ENCODE measurements around the gene ETNK1. TPM values are rescaled to one million over a fixed set of nuclear protein-coding genes. Genes with fewer than 3 reads are reported as not detected.

ETNK1 gene
- total RNA-seq, 1 donor from 2014 or later, result 53.9 TPM

- H3K27ac Mint-ChIP-seq, result no peak overlapping the region
- TF ChIP-seq CTCF (IDR thresholded peaks at IDR 0.05) (no peak), EZH2 (IDR thresholded peaks at IDR 0.05) (no peak), EZH2phosphoT487 (IDR thresholded peaks at IDR 0.05) (no peak)
- DNase-seq (ENCODE audit: low spot score), result no peak
Measured at GRCh38 chr12:22712083-22712482, 87.1 kb downstream of the ETNK1 start.

GRCh38 chr12:22715254-22715653 is 90.3 kb downstream of the ETNK1 start:
- H3K4me1 Mint-ChIP-seq, result no peaks in the 10 kb centered on the region
- TF ChIP-seq EZH2 (IDR thresholded peaks at IDR 0.05), result no peak
- no peak for TF ChIP-seq CTCF (IDR thresholded peaks at IDR 0.05)
- no peak for TF ChIP-seq EZH2phosphoT487 (IDR thresholded peaks at IDR 0.05)

More at GRCh38 chr12:22712083-22712482, 87.1 kb downstream of the ETNK1 start:
- no peaks in the 10 kb centered on the region for H3K27me3 ChIP-seq
- H3K4me2 ChIP-seq, result no peak overlapping the region
- H3K9ac ChIP-seq, result no peak overlapping the region
- no peaks in the 10 kb centered on the region for H4K20me1 ChIP-seq (ENCODE audit: low read depth)
- H3K4me1 Mint-ChIP-seq, result peaks cover 7% of the 10 kb centered on the region
- peaks cover 3% of the 10 kb centered on the region for H3K27me3 Mint-ChIP-seq (ENCODE audit: insufficient read depth, low read depth)
- no peaks in the 10 kb centered on the region for H3K79me2 ChIP-seq (ENCODE audit: low read depth)
- H3F3A ChIP-seq (ENCODE audit: low read depth), result no peaks in the 10 kb centered on the region
- H3K27ac ChIP-seq, result no peak overlapping the region
- H3K36me3 Mint-ChIP-seq, result no peaks in the 10 kb centered on the region
- no peak overlapping the region for H3K4me3 ChIP-seq
- H3K9me3 Mint-ChIP-seq, result no peaks in the 10 kb centered on the region
- H3K36me3 ChIP-seq, result no peaks in the 10 kb centered on the region
- peaks cover 3% of the 10 kb centered on the region for H3K4me1 ChIP-seq
- H2AFZ ChIP-seq (replicated peaks), result no peak overlapping the region
- H3K4me3 Mint-ChIP-seq, result no peak overlapping the region
- H3K9me3 ChIP-seq (ENCODE audit: low read depth), result no peaks in the 10 kb centered on the region

GRCh38 chr12:22719745-22720144 is 94.8 kb downstream of the ETNK1 start:
- Histone ChIP-seq H3K9ac (no peak overlapping the region), H3F3A (ENCODE audit: low read depth) (no peaks in the 10 kb centered on the region), H2AFZ (replicated peaks) (no peak overlapping the region), H3K9me3 (ENCODE audit: low read depth) (no peaks in the 10 kb centered on the region), H3K27ac (no peak overlapping the region), H3K4me3 (no peak overlapping the region), H4K20me1 (ENCODE audit: low read depth) (no peaks in the 10 kb centered on the region), H3K4me2 (no peak overlapping the region), H3K79me2 (ENCODE audit: low read depth) (no peaks in the 10 kb centered on the region), H3K36me3 (no peaks in the 10 kb centered on the region), H3K27me3 (no peaks in the 10 kb centered on the region), H3K4me1 (no peaks in the 10 kb centered on the region)
- Mint-ChIP-seq H3K4me3 (no peak overlapping the region), H3K27me3 (ENCODE audit: insufficient read depth, low read depth) (peaks cover 3% of the 10 kb centered on the region), H3K36me3 (no peaks in the 10 kb centered on the region), H3K9me3 (no peaks in the 10 kb centered on the region), H3K27ac (no peak overlapping the region), H3K4me1 (no peaks in the 10 kb centered on the region)
- TF ChIP-seq EZH2phosphoT487 (IDR thresholded peaks at IDR 0.05) (no peak), CTCF (IDR thresholded peaks at IDR 0.05) (no peak), EZH2 (IDR thresholded peaks at IDR 0.05) (no peak)
- no peak for DNase-seq (ENCODE audit: low spot score)

More at GRCh38 chr12:22715254-22715653, 90.3 kb downstream of the ETNK1 start:
- no peak overlapping the region for H3K4me2 ChIP-seq
- DNase-seq (ENCODE audit: low spot score), result no peak
- no peaks in the 10 kb centered on the region for H3K27me3 ChIP-seq
- no peaks in the 10 kb centered on the region for H3K36me3 ChIP-seq
- no peaks in the 10 kb centered on the region for H3F3A ChIP-seq (ENCODE audit: low read depth)
- H4K20me1 ChIP-seq (ENCODE audit: low read depth), result no peaks in the 10 kb centered on the region
- H3K4me3 ChIP-seq, result no peak overlapping the region
- Mint-ChIP-seq H3K36me3 (no peaks in the 10 kb centered on the region), H3K4me3 (no peak overlapping the region), H3K27me3 (ENCODE audit: insufficient read depth, low read depth) (no peaks in the 10 kb centered on the region), H3K27ac (no peak overlapping the region), H3K9me3 (no peaks in the 10 kb centered on the region)
- no peaks in the 10 kb centered on the region for H3K9me3 ChIP-seq (ENCODE audit: low read depth)
- no peak overlapping the region for H3K27ac ChIP-seq
- no peaks in the 10 kb centered on the region for H3K79me2 ChIP-seq (ENCODE audit: low read depth)
- peaks cover 3% of the 10 kb centered on the region for H3K4me1 ChIP-seq
- no peak overlapping the region for H3K9ac ChIP-seq
- no peak overlapping the region for H2AFZ ChIP-seq (replicated peaks)

Measured in neural progenitor cell (in vitro differentiated cells).